Muscle of arm (tissue), 12 donors: Measurements from ENCODE around the gene GLIS2. TPM values are rescaled to one million over a fixed set of nuclear protein-coding genes. Genes with fewer than 3 reads are reported as not detected.

ENCODE experiments used
- DNase-seq: peaks from one replicate; pipeline ENCODE4 v3.0.0-alpha.2; 2013
- polyA plus RNA-seq, 12 donors: library from polyadenylated mRNA; unstranded; fragments of 120-200 nt; gene quantifications; one replicate each; pipeline ENCODE4 v1.2.1, GENCODE V29; 2013; ENCODE audit not compliant: insufficient read length in 12 of 12

GLIS2 gene
- polyA plus RNA-seq, 12 donors: 13.6 to 35.0 (median 19.8) TPM; not detected in 1

DNA sequence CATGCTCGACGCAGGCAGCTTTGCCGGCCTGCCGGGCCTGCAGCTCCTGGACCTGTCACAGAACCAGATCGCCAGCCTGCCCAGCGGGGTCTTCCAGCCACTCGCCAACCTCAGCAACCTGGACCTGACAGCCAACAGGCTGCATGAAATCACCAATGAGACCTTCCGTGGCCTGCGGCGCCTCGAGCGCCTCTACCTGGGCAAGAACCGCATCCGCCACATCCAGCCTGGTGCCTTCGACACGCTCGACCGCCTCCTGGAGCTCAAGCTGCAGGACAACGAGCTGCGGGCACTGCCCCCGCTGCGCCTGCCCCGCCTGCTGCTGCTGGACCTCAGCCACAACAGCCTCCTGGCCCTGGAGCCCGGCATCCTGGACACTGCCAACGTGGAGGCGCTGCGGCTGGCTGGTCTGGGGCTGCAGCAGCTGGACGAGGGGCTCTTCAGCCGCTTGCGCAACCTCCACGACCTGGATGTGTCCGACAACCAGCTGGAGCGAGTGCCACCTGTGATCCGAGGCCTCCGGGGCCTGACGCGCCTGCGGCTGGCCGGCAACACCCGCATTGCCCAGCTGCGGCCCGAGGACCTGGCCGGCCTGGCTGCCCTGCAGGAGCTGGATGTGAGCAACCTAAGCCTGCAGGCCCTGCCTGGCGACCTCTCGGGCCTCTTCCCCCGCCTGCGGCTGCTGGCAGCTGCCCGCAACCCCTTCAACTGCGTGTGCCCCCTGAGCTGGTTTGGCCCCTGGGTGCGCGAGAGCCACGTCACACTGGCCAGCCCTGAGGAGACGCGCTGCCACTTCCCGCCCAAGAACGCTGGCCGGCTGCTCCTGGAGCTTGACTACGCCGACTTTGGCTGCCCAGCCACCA lies 65.4 kb downstream of the GLIS2 start:
- no peak for DNase-seq

DNA sequence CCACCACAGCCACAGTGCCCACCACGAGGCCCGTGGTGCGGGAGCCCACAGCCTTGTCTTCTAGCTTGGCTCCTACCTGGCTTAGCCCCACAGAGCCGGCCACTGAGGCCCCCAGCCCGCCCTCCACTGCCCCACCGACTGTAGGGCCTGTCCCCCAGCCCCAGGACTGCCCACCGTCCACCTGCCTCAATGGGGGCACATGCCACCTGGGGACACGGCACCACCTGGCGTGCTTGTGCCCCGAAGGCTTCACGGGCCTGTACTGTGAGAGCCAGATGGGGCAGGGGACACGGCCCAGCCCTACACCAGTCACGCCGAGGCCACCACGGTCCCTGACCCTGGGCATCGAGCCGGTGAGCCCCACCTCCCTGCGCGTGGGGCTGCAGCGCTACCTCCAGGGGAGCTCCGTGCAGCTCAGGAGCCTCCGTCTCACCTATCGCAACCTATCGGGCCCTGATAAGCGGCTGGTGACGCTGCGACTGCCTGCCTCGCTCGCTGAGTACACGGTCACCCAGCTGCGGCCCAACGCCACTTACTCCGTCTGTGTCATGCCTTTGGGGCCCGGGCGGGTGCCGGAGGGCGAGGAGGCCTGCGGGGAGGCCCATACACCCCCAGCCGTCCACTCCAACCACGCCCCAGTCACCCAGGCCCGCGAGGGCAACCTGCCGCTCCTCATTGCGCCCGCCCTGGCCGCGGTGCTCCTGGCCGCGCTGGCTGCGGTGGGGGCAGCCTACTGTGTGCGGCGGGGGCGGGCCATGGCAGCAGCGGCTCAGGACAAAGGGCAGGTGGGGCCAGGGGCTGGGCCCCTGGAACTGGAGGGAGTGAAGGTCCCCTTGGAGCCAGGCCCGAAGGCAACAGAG lies 66.3 kb downstream of the GLIS2 start:
- no peak for DNase-seq

DNA sequence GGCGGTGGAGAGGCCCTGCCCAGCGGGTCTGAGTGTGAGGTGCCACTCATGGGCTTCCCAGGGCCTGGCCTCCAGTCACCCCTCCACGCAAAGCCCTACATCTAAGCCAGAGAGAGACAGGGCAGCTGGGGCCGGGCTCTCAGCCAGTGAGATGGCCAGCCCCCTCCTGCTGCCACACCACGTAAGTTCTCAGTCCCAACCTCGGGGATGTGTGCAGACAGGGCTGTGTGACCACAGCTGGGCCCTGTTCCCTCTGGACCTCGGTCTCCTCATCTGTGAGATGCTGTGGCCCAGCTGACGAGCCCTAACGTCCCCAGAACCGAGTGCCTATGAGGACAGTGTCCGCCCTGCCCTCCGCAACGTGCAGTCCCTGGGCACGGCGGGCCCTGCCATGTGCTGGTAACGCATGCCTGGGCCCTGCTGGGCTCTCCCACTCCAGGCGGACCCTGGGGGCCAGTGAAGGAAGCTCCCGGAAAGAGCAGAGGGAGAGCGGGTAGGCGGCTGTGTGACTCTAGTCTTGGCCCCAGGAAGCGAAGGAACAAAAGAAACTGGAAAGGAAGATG lies 67.0 kb downstream of the GLIS2 start:
- DNase-seq: no peak

DNA sequence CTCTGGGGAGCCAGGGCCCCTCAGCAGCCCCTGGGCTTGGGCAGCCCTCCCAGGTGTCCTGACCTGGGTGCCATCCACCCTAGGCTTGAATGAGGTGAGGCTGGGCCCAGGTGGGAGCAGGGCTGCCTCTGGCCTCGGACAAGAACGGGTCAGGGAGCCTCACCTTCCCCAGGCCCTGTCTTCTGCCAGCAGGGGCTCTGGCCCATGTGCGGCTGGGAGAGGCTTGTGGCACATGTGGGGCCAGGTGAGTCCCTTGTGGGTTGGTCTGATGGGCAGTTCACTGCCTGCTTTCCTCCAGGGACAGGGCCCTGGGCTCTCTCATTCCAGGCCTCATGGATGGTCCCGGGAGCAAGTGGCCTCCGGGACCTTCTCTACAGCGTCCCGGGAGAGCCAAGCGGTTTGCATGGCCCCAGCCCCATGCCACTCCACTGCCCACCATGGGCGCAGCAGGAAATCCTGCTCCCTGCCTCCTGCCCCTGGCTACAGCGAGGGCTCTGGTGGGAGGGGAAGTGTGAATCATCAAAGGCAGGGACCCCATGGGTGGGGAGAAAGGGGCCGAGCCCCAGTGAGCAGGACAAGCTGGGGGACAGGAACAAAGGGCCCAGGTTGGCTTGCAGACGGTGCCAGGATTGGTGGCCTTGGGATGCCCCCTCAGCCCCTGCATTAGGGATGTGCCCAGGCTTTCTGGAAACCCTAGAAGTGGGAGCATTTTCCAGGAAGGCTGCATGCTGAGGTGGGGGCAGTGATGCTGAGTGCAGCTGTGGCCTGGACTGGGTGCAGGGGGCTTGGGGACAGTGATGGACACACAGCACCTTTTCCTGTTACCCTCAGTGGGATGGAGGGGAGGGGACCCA lies 68.0 kb downstream of the GLIS2 start:
- no peak for DNase-seq

DNA sequence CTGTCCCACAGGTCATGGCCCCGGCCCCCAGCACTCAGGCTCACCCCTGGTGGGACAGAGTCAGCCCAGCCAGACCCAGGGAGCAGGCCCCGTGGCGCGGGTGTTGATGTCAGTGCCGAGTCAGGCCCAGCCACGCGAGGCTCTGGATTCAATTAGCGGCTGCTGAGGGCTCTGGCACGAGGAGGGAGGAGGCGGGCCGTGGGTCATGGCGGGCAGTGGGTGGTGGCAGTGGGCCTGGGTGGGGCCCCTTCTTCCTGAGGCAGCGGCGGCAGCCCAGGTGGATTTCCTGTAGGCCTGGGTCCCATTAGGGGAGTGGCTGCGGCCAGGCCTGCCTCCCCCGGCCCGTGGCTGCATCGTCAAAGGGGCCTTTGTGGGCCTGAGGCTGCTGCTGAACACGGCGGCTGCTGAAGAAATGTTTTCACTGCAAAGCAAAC lies 68.7 kb downstream of the GLIS2 start:
- DNase-seq: no peak

DNA sequence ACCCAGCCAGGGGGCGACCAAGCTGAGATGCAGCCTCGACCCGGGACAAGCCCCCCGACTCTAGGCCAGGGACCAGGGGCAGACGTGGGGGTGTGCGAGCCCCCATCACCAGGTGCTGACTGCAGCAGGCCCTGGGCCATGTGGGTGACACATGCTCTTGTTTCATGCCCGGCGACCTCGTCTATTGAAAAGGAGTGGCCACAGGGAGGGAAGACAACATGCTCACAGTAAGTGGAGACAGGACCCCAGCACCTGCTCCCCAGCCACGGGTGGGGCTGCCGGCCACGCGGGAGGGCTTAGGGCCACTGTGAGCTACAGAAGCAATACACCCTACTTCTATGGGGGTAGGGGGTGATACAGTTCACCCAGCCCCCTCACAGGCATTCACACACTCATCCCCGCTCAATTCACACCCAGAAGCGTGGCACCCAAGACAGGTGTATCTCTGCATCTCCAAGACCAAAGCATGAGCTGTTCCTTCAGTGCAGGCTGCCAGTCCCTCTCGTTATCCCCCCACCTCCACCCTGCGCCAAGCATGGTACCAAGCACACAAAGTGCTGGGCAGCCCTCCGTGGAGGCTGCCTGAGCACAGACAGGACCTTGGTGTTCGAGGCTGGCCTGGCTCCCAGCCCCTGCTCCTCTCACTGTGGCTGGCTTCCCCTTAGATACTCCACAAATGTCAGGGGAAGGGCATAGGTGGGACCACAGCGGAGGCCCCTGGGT lies 69.4 kb downstream of the GLIS2 start:
- no peak for DNase-seq

DNA sequence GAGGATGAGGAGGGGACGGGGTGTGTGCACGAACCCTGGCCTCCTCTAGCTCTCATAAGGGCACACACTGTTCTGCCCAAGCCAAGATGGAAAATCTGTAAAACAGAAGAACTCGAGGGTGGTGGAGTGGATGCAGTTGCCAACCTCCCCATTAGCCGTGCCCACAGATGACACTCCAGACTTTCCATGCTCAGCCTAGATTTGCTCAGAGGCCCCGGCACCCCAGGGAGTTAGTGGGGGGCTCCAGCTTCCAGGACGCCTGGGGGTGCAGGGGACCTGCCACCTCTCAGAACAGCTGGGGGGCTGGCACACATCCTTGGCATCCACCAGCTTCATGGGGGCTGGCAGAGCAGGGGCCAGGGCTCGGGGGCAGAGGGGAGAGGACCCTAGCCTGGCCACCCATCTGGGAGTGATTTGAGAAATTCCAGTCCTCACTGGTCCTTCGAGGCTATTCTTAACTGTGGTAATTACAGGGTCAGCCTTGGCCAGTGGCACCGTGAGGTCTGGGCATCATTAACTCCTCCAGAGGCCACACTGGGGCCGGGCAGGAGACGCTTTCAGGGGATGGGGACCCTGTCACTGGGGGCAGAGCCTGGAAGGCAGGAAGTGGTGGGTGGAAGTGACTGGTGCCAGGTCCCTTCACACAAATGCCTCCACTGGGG lies 70.1 kb downstream of the GLIS2 start:
- no peak for DNase-seq

DNA sequence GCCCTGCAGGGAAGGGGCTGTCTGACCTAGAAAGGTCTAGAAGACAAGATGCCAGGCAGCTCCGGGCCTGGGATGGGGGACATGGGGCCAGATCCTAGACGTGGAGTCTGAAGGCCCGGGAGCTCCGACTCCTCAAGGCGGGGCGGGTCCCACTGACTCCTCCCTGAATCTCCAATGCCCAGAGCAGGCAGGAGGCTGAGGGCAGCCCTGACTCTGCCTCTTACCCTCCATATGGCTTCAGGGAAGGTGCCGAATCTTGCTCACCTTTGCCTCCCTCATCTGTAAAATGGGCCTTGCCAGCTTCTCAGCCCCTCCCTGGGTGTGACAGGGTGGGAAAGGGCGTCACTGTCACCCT lies 70.6 kb downstream of the GLIS2 start:
- DNase-seq: no peak

DNA sequence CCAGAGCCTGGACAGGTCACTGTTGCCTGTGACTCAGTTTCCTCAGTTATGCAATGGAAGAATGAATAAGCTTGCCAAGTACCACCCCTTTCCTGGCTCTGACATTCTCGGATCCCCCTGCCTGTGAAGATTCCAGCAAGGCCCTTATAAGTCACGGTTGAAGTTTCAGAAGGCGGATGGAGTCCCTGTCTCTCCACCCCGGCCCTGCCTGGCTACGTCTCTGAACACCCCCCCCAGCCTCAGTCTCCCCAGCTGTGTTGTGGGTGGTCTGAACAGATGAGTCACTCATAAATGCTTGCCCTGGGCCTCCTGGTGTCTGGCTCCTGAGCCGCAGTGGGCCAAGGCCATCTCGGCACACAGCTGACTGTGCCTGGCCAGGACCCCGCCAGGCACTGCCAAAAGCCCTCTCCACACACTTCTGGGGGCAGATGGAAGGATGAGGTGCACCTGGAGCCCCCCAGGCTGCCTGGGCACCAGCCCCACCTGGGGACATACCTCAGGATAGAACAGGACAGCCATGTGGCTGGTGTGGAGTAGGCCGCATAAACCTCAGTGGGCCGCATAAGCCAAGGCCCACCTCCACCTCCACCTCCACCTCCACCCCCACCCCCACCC lies 71.2 kb downstream of the GLIS2 start:
- DNase-seq: no peak

DNA sequence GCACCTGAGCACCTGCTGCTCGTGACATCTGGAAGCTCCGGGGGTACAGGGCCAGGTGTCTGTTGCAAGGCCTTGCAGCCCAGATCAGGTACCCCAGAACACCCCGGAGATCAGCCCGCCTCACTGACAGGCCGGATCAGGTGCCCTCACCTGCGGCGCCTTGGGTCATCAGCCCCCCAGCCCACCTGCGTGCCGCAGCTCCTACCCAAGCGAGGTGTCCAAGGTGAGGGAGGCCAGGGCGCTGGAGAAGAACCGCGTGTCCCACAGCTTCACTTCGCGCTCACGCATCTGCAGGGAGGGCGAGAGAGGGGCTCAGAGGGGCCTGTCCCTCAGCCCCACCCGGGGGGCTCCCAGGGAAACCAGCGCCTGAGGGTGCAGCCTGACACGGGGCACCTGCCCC lies 71.9 kb downstream of the GLIS2 start:
- DNase-seq: no peak

DNA sequence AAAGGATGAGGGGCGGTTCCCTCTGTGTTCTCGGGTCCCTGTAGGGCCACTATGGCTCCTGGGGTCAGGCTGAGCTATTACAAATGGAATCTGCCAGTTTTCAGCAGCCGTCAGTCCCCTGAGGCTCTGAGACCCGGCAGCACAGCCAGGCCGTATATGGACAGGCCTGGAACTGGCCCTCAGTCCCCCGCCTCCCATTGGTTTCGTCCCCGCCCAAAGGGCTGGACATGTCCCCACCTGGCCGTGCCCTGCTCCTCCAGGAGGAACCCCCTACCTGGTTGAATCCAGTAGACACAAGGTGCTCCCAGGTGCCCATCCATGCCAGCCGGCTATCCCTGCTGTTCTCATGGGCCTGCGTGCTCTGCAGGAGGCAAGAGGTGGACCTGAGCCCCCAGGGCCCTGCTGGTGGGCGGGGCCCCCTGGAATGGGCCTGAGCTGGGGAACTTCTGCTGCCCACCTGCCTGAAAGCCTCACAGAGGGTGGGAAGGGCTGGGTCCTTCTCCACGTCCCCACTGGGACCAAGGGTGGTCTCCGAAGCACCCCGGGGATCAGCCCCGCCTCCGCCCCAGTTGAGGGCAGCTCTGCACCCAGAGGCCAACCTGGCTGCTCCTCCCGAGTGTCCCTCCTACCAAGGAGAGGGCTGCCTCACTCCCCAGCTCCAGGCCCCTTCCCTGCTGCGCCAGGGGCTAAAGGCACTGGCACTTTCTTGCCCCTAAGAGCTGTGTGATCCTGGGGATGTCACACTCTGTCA lies 72.6 kb downstream of the GLIS2 start:
- no peak for DNase-seq

Other genes starting within 250 kb of the GLIS2 start
- gene ADCY9, start 199.6 kb upstream of the GLIS2 start, polyA plus RNA-seq: 10 to 100 TPM in 11 of 12 donors, not detected in 1; 12.3 to 17.8 (median 14.5) TPM
- gene SRL, start 74.0 kb upstream of the GLIS2 start, polyA plus RNA-seq: 100 to 1,000 TPM; 146 to 746 (median 542) TPM
- 10 to 100 TPM in 8 of 12 donors, 1 to 10 TPM in 3, not detected in 1; 7.2 to 29.8 (median 11.5) TPM for gene TFAP4, start 43.0 kb upstream of the GLIS2 start, polyA plus RNA-seq
- gene PAM16, start 35.3 kb downstream of the GLIS2 start, polyA plus RNA-seq: 10 to 100 TPM in 10 of 12 donors, not detected in 2; 16.3 to 28.6 (median 20.4) TPM
- 10 to 100 TPM in 5 of 12 donors, 1 to 10 TPM in 6, not detected in 1; 6.2 to 22.1 (median 9.9) TPM for gene VASN, start 55.8 kb downstream of the GLIS2 start, polyA plus RNA-seq
- gene CORO7, start 100.5 kb downstream of the GLIS2 start, polyA plus RNA-seq: 10 to 100 TPM in 11 of 12 donors, not detected in 1; 15.7 to 26.2 (median 20.7) TPM
- gene DNAJA3, start 109.8 kb downstream of the GLIS2 start, polyA plus RNA-seq: 10 to 100 TPM in 11 of 12 donors, not detected in 1; 24.7 to 31.6 (median 29.0) TPM
- 10 to 100 TPM in 10 of 12 donors, not detected in 2; 11.0 to 36.3 (median 14.7) TPM for gene NMRAL1, start 158.6 kb downstream of the GLIS2 start, polyA plus RNA-seq
- 10 to 100 TPM in 11 of 12 donors, not detected in 1; 30.4 to 52.1 (median 37.3) TPM for gene HMOX2, start 160.3 kb downstream of the GLIS2 start, polyA plus RNA-seq
- gene CDIP1, start 222.7 kb downstream of the GLIS2 start, polyA plus RNA-seq: 10 to 100 TPM in 11 of 12 donors, not detected in 1; 24.5 to 52.4 (median 34.6) TPM
- gene C16orf96, start 240.3 kb downstream of the GLIS2 start, polyA plus RNA-seq: 1 to 10 TPM in 1 of 12 donors, under 1 TPM in 9, not detected in 2; 0.32 to 1.1 (median 0.57) TPM